ENCODE results near the gene PITPNM3. TPM values are rescaled to one million over a fixed set of nuclear protein-coding genes. Genes with fewer than 3 reads are reported as not detected.

Gene PITPNM3
- polyA plus RNA-seq, 1 donor from 2014 or later, result 3.0 TPM

DNA sequence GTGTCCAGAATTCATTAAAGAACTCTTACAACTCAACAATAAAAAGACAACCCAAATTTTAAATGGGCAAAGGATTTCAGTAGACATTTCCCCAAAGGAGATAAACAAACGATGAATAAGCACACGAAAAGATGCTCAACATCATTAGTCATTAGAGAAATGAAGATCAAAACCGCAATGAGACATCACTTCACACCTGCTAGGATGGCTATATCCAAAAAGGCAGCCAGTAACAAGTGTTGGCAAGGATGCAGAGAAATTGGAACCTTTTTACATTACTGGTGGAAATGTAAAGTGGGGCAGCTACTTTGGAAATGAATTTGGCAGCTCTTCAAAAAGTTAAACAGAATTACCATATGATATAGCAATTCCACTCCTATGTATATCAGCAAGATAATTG, 42.0 kb downstream of the PITPNM3 start:
- Histone ChIP-seq H3K79me2 (replicated peaks; ENCODE audit: insufficient read depth, low read length) (no peaks in the 10 kb centered on the region), H2AFZ (ENCODE audit: low read depth, low read length) (no peak overlapping the region), H4K20me1 (ENCODE audit: insufficient read depth) (no peaks in the 10 kb centered on the region), H3K9me3 (ENCODE audit: low read length) (no peaks in the 10 kb centered on the region), H3K4me3 (ENCODE audit: low read length) (no peak overlapping the region), H3K27ac (ENCODE audit: low read length) (no peak overlapping the region), H3K9me2 (ENCODE audit: insufficient read depth, low read length) (no peaks in the 10 kb centered on the region), H3K36me3 (ENCODE audit: insufficient read depth, low read length) (no peaks in the 10 kb centered on the region), H3F3A (ENCODE audit: insufficient read depth, low read length, poor library complexity, severe bottlenecking) (no peaks in the 10 kb centered on the region), H3K4me2 (ENCODE audit: low read length) (no peak overlapping the region), H3K27me3 (ENCODE audit: insufficient read depth, low read depth, low read length) (no peaks in the 10 kb centered on the region), H3K9ac (ENCODE audit: low read length) (no peak overlapping the region)
- TF ChIP-seq, protein P1, sequence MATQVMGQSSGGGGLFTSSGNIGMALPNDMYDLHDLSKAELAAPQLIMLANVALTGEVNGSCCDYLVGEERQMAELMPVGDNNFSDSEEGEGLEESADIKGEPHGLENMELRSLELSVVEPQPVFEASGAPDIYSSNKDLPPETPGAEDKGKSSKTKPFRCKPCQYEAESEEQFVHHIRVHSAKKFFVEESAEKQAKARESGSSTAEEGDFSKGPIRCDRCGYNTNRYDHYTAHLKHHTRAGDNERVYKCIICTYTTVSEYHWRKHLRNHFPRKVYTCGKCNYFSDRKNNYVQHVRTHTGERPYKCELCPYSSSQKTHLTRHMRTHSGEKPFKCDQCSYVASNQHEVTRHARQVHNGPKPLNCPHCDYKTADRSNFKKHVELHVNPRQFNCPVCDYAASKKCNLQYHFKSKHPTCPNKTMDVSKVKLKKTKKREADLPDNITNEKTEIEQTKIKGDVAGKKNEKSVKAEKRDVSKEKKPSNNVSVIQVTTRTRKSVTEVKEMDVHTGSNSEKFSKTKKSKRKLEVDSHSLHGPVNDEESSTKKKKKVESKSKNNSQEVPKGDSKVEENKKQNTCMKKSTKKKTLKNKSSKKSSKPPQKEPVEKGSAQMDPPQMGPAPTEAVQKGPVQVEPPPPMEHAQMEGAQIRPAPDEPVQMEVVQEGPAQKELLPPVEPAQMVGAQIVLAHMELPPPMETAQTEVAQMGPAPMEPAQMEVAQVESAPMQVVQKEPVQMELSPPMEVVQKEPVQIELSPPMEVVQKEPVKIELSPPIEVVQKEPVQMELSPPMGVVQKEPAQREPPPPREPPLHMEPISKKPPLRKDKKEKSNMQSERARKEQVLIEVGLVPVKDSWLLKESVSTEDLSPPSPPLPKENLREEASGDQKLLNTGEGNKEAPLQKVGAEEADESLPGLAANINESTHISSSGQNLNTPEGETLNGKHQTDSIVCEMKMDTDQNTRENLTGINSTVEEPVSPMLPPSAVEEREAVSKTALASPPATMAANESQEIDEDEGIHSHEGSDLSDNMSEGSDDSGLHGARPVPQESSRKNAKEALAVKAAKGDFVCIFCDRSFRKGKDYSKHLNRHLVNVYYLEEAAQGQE (IDR thresholded peaks at IDR 0.05; ENCODE audit: borderline replicate concordance), result no peak
- TF ChIP-seq EZH2 (IDR thresholded peaks at IDR 0.05; ENCODE audit: borderline replicate concordance, insufficient read depth, low read length, poor library complexity, severe bottlenecking), result no peak
- no peak for TF ChIP-seq RAD21 (conservative IDR thresholded peaks at IDR 0.05)
- no peak for TF ChIP-seq MXI1 (conservative IDR thresholded peaks at IDR 0.05; ENCODE audit: poor library complexity, severe bottlenecking)
- no peak for TF ChIP-seq SMC3 (conservative IDR thresholded peaks at IDR 0.05; ENCODE audit: poor library complexity)
- TF ChIP-seq EP300 (conservative IDR thresholded peaks at IDR 0.05; ENCODE audit: poor library complexity, severe bottlenecking), result no peak
- TF ChIP-seq POLR2AphosphoS5 (IDR thresholded peaks at IDR 0.05), result no peak
- TF ChIP-seq, protein P2, sequence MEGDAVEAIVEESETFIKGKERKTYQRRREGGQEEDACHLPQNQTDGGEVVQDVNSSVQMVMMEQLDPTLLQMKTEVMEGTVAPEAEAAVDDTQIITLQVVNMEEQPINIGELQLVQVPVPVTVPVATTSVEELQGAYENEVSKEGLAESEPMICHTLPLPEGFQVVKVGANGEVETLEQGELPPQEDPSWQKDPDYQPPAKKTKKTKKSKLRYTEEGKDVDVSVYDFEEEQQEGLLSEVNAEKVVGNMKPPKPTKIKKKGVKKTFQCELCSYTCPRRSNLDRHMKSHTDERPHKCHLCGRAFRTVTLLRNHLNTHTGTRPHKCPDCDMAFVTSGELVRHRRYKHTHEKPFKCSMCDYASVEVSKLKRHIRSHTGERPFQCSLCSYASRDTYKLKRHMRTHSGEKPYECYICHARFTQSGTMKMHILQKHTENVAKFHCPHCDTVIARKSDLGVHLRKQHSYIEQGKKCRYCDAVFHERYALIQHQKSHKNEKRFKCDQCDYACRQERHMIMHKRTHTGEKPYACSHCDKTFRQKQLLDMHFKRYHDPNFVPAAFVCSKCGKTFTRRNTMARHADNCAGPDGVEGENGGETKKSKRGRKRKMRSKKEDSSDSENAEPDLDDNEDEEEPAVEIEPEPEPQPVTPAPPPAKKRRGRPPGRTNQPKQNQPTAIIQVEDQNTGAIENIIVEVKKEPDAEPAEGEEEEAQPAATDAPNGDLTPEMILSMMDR (IDR thresholded peaks at IDR 0.05; ENCODE audit: poor library complexity, severe bottlenecking), result no peak
- no peak for TF ChIP-seq TAF1 (IDR thresholded peaks at IDR 0.05; ENCODE audit: low read depth)

DNA sequence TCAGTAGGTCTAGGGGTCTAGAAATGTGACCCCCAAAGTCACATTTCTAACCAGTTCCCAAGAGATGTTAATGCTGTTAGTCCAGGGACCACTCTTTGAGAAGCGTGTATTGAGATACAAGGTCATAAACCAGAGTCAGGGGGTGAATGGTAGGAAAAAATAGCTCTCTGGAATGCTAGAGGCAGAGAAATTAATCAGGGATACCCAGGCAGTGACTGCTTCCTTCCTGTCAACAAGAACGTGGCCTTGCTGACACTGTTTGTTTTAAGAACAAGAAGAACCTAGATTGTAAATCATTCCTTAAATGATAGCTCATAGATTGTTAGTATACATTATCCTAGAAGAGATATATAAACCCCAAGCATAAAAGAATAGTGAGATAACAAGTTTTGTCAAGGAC, 43.8 kb downstream of the PITPNM3 start:
- Histone ChIP-seq H3K27ac (ENCODE audit: low read length) (no peak overlapping the region), H3K36me3 (ENCODE audit: insufficient read depth, low read length) (no peaks in the 10 kb centered on the region), H3K9me3 (ENCODE audit: low read length) (no peaks in the 10 kb centered on the region), H2AFZ (ENCODE audit: low read depth, low read length) (no peak overlapping the region), H3K4me3 (ENCODE audit: low read length) (no peak overlapping the region), H3K9ac (ENCODE audit: low read length) (no peak overlapping the region), H4K20me1 (ENCODE audit: insufficient read depth) (no peaks in the 10 kb centered on the region), H3K4me2 (ENCODE audit: low read length) (no peak overlapping the region), H3K9me2 (ENCODE audit: insufficient read depth, low read length) (no peaks in the 10 kb centered on the region), H3F3A (ENCODE audit: insufficient read depth, low read length, poor library complexity, severe bottlenecking) (no peaks in the 10 kb centered on the region), H3K27me3 (ENCODE audit: insufficient read depth, low read depth, low read length) (no peaks in the 10 kb centered on the region), H3K79me2 (replicated peaks; ENCODE audit: insufficient read depth, low read length) (no peaks in the 10 kb centered on the region)
- TF ChIP-seq, protein P1 (IDR thresholded peaks at IDR 0.05; ENCODE audit: borderline replicate concordance), result no peak
